ENCODE data around the gene GBE1. TPM values are rescaled to one million over a fixed set of nuclear protein-coding genes. Genes with fewer than 3 reads are reported as not detected.

The GBE1 gene
- total and polyA plus RNA-seq, 10 of the 15 experiments (the other 5 are each of a cell fraction or from before 2014, with no cell fraction given), result 21.4 to 62.2 (median 41.5) TPM

GRCh38 chr3:81516042-81516441, 245.4 kb downstream of the GBE1 start (continued):
- TF ChIP-seq, protein P1, sequence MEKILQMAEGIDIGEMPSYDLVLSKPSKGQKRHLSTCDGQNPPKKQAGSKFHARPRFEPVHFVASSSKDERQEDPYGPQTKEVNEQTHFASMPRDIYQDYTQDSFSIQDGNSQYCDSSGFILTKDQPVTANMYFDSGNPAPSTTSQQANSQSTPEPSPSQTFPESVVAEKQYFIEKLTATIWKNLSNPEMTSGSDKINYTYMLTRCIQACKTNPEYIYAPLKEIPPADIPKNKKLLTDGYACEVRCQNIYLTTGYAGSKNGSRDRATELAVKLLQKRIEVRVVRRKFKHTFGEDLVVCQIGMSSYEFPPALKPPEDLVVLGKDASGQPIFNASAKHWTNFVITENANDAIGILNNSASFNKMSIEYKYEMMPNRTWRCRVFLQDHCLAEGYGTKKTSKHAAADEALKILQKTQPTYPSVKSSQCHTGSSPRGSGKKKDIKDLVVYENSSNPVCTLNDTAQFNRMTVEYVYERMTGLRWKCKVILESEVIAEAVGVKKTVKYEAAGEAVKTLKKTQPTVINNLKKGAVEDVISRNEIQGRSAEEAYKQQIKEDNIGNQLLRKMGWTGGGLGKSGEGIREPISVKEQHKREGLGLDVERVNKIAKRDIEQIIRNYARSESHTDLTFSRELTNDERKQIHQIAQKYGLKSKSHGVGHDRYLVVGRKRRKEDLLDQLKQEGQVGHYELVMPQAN (conservative IDR thresholded peaks at IDR 0.05), result no peak
- no peak for TF ChIP-seq CTCF (IDR thresholded peaks at IDR 0.05 in 2 of 3, conservative IDR thresholded peaks at IDR 0.05 in 1 of 3; ENCODE audit: control insufficient read depth in 2 of 3, extremely low read depth in 1 of 3, insufficient read depth in 1 of 3, low read depth in 3 of 3, low read length in 3 of 3)

- Histone ChIP-seq H3K27ac (ENCODE audit: control insufficient read depth, insufficient read depth) (no peak overlapping the region), H3K27me3 (replicated peaks in 1 of 2; ENCODE audit: control insufficient read depth in 2 of 2, insufficient read depth in 2 of 2, low read length in 1 of 2) (no peaks in the 10 kb centered on the region), H2AFZ (ENCODE audit: control insufficient read depth, low read depth, low read length) (no peak overlapping the region), H3K4me2 (ENCODE audit: control insufficient read depth, insufficient read depth) (no peak overlapping the region), H3K4me1 (ENCODE audit: control insufficient read depth, insufficient read depth, low read length) (no peaks in the 10 kb centered on the region), H3K36me3 (ENCODE audit: control insufficient read depth in 2 of 2, insufficient read depth in 2 of 2, low read length in 1 of 2) (no peaks in the 10 kb centered on the region), H3K4me3 (no peak overlapping the region), H4K20me1 (ENCODE audit: control insufficient read depth, insufficient read depth) (no peaks in the 10 kb centered on the region), H3K79me2 (ENCODE audit: control insufficient read depth, insufficient read depth, low read length) (no peaks in the 10 kb centered on the region), H3K9me3 (replicated peaks; ENCODE audit: control insufficient read depth, insufficient read depth, low read length) (no peaks in the 10 kb centered on the region), H3K9ac (ENCODE audit: control insufficient read depth, insufficient read depth, low read length) (no peak overlapping the region)
- SMC1A ChIA-PET (ENCODE audit: uncharacterized antibody, unreplicated experiment), result interaction anchor here (1.1 kb wide), 1 partner anchor 572 kb away, joined by 3 read pairs; no protein-coding TSS in a partner anchor
- CTCF ChIA-PET, result interaction anchor here (1.3 to 2.9 kb wide), 2 partner anchors 23 to 28 kb away, joined by 4 to 9 read pairs; no protein-coding TSS in a partner anchor
- RAD21 ChIA-PET (ENCODE audit: unreplicated experiment), result no interaction called here
- POLR2A ChIA-PET, result no interaction called here
- intact Hi-C loops (cut with micrococcal nuclease; ENCODE audit: unreplicated experiment), result no loop called here
- ATAC-seq (no peak), DNase-seq (ENCODE audit: low read depth, low spot score) (no peak), FAIRE-seq (no peak)
- in situ Hi-C loops (cut with MboI), result no loop called here
- 98% methylated on average over 2 of the region's 2 CpGs for WGBS (ENCODE audit: insufficient coverage, insufficient replicate concordance, low lambda C conversion rate, missing lambda C conversion rate)
- no TSS peak for BruUV-seq (replicated peaks)
- TF ChIP-seq ZSCAN29 (IDR thresholded peaks at IDR 0.05), result no peak
- TF ChIP-seq GATAD2B (conservative IDR thresholded peaks at IDR 0.05; ENCODE audit: low read depth), result no peak
- TF ChIP-seq, protein P2, sequence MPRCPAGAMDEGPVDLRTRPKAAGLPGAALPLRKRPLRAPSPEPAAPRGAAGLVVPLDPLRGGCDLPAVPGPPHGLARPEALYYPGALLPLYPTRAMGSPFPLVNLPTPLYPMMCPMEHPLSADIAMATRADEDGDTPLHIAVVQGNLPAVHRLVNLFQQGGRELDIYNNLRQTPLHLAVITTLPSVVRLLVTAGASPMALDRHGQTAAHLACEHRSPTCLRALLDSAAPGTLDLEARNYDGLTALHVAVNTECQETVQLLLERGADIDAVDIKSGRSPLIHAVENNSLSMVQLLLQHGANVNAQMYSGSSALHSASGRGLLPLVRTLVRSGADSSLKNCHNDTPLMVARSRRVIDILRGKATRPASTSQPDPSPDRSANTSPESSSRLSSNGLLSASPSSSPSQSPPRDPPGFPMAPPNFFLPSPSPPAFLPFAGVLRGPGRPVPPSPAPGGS (IDR thresholded peaks at IDR 0.05; ENCODE audit: borderline replicate concordance, insufficient read depth, low read depth, low read length, poor library complexity, severe bottlenecking), result no peak
- no peak for TF ChIP-seq YY1 (IDR thresholded peaks at IDR 0.05; ENCODE audit: low read depth, low read length)
- no peak for TF ChIP-seq MLLT1 (IDR thresholded peaks at IDR 0.05)
- TF ChIP-seq TCF7 (IDR thresholded peaks at IDR 0.05; ENCODE audit: borderline replicate concordance), result no peak
- TF ChIP-seq, protein P3, sequence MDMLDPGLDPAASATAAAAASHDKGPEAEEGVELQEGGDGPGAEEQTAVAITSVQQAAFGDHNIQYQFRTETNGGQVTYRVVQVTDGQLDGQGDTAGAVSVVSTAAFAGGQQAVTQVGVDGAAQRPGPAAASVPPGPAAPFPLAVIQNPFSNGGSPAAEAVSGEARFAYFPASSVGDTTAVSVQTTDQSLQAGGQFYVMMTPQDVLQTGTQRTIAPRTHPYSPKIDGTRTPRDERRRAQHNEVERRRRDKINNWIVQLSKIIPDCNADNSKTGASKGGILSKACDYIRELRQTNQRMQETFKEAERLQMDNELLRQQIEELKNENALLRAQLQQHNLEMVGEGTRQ (IDR thresholded peaks at IDR 0.05; ENCODE audit: borderline replicate concordance, low read depth, low read length), result no peak
- no peak for TF ChIP-seq RAD21 (IDR thresholded peaks at IDR 0.05; ENCODE audit: insufficient read depth, low read depth, low read length)
- no peak for TF ChIP-seq HDAC6 (IDR thresholded peaks at IDR 0.05; ENCODE audit: unreplicated experiment)
- no peak for TF ChIP-seq RUNX3 (IDR thresholded peaks at IDR 0.05; ENCODE audit: low read length)
These were observed 247.9 kb downstream of the GBE1 start for GRCh38 chr3:81513591-81513990.
